ENCODE measurements around the gene ACBD6.

ACBD6 gene

DNA sequence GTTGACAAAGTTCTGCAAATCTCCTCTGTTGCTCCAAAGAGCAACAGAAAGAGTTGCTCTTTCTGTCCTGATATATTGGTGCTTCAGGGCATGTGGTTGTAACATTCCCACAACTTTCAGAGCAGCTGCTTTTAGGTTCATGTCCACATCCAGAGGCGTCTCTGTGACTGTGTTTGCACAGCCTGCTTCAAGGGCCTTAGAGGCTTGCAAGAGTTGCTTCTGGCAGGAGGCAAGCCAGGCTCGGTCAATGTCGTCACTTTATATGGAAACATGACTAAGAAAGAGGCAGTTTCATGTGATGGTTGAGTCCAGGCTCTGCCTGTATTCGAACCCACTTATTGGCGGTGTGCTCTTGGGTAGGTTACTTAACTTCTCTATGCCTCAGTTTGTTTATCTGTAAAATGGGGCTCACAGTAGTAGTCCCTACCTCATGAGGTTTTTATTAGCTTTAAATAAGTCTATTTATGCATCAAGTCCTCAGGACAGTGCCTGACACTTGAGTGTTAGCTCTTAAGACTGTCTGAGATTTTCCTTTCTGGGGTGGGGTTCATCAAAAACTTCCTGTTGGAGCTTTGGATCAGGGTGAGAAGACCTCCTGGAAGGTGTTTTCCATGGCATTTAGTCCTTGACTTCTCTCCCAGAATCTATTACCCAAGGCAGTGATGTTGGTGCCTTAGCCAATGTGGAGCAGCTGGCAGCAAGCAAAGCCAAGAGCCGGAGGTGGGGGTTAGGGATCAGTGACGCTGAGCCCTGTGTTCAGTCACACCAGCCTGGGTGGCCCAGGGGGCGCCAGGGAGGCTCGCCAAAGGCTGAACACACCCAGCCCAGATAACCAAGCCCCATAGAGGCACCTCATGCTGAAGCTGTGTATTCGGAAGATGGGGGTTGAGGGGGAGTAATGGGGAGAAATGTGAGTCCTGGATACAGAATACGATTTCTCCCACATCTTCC is 253.4 kb downstream of the ACBD6 start:
- Histone ChIP-seq H3K9me3 (ENCODE audit: low read depth, low read length) (no peaks in the 10 kb centered on the region), H3K27ac (no peak overlapping the region), H3K9ac (ENCODE audit: insufficient read length) (no peak overlapping the region), H3K4me3 (no peak overlapping the region), H3K36me3 (ENCODE audit: insufficient read depth, low read length) (no peaks in the 10 kb centered on the region)
- TF ChIP-seq EZH2 (IDR thresholded peaks at IDR 0.05) = no peak
- DNase-seq (ENCODE audit: low read depth, low spot score) = no peak

DNA sequence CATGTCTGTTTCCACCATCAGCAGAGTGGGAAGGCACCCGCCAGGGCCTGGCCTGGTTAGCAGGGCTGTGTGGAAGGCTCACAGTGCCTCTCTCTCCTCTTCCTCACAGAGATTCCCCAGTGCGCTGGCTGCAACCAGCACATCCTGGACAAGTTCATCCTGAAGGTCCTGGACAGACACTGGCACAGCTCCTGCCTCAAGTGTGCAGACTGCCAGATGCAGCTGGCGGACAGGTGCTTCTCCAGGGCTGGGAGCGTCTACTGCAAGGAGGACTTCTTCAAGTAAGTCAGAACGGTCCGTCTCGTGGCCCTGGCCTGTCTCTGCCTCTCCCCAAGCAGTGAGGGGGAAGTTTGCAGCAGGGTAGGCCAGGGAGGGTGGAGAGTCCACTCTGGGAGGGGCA is 254.2 kb downstream of the ACBD6 start:
- Histone ChIP-seq H3K4me3 (no peak overlapping the region), H3K27ac (no peak overlapping the region), H3K9ac (ENCODE audit: insufficient read length) (no peak overlapping the region), H3K36me3 (ENCODE audit: insufficient read depth, low read length) (no peaks in the 10 kb centered on the region), H3K9me3 (ENCODE audit: low read depth, low read length) (no peaks in the 10 kb centered on the region)
- no peak for TF ChIP-seq EZH2 (IDR thresholded peaks at IDR 0.05)
- TF ChIP-seq FOXP2 (optimal IDR thresholded peaks at IDR 0.05; ENCODE audit: control extremely low read depth, extremely low read length, insufficient read depth) = no peak
- no peak for TF ChIP-seq POLR2AphosphoS5 (IDR thresholded peaks at IDR 0.05; ENCODE audit: borderline replicate concordance, low read depth, low read length)
- no peak for DNase-seq (ENCODE audit: low read depth, low spot score)

- Histone ChIP-seq H3K9me3 (ENCODE audit: low read depth, low read length) (no peaks in the 10 kb centered on the region), H3K9ac (ENCODE audit: insufficient read length) (no peak overlapping the region), H3K27ac (no peak overlapping the region), H3K4me3 (no peak overlapping the region), H3K36me3 (ENCODE audit: insufficient read depth, low read length) (no peaks in the 10 kb centered on the region)
- TF ChIP-seq EZH2 (IDR thresholded peaks at IDR 0.05) (no peak), FOXP2 (optimal IDR thresholded peaks at IDR 0.05; ENCODE audit: control extremely low read depth, extremely low read length, insufficient read depth) (no peak), POLR2AphosphoS5 (IDR thresholded peaks at IDR 0.05; ENCODE audit: borderline replicate concordance, low read depth, low read length) (no peak)
- DNase-seq (ENCODE audit: low read depth, low spot score) = no peak
Observed at GRCh38 chr1:180247580-180247979, 254.8 kb downstream of the ACBD6 start.

DNA sequence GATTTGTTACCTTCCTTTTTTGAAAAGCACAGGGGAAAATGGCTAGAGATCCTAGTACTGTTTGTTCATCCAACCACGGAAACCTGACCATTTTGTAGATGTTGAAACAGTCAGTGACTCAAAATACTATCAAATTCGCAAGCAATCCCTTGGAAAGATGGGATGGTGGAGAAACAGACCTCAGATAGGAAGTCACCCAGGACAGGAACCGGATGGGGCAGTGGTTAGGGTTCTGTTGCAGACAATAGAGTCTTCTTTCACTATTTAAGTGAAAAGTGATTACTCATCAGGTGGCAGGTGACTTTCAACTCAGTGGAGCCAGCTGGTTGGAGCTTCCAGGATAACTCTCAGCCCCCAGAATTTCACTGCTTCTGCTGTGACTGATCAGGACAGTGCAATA is 255.3 kb downstream of the ACBD6 start:
- no peak for DNase-seq (ENCODE audit: low read depth, low spot score)

DNA sequence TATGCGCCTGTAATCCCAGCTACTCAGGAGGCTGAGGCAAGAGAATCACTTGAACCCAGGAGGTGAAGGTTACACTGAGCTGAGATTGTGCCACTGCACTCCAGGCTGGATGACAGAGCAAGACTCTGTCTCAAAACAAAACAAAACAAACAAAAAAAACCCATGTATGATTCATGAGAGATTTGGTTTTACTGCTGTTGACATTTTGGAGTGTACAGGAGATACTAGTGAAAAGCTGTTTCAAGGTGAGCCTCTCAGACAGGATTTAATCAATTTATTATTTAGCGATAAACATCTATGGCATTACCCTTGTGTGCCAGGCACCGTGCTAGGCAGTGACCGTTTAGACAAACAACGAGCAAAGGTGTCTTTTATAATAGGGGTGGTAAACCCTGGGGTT is 255.8 kb downstream of the ACBD6 start:
- no peak overlapping the region for H3K4me3 ChIP-seq
- H3K27ac ChIP-seq = no peak overlapping the region
- no peak for DNase-seq (ENCODE audit: low read depth, low spot score)
- no peaks in the 10 kb centered on the region for H3K36me3 ChIP-seq (ENCODE audit: insufficient read depth, low read length)
- TF ChIP-seq EZH2 (IDR thresholded peaks at IDR 0.05) = no peak
- TF ChIP-seq FOXP2 (optimal IDR thresholded peaks at IDR 0.05; ENCODE audit: control extremely low read depth, extremely low read length, insufficient read depth) = no peak
- no peak for TF ChIP-seq POLR2AphosphoS5 (IDR thresholded peaks at IDR 0.05; ENCODE audit: borderline replicate concordance, low read depth, low read length)
- H3K9ac ChIP-seq (ENCODE audit: insufficient read length) = no peak overlapping the region
- no peaks in the 10 kb centered on the region for H3K9me3 ChIP-seq (ENCODE audit: low read depth, low read length)

More for the DNA sequence above, 255.3 kb downstream of the ACBD6 start:
- Histone ChIP-seq H3K9me3 (ENCODE audit: low read depth, low read length) (no peaks in the 10 kb centered on the region), H3K27ac (no peak overlapping the region), H3K9ac (ENCODE audit: insufficient read length) (no peak overlapping the region), H3K4me3 (no peak overlapping the region), H3K36me3 (ENCODE audit: insufficient read depth, low read length) (no peaks in the 10 kb centered on the region)
- no peak for TF ChIP-seq FOXP2 (optimal IDR thresholded peaks at IDR 0.05; ENCODE audit: control extremely low read depth, extremely low read length, insufficient read depth)
- no peak for TF ChIP-seq POLR2AphosphoS5 (IDR thresholded peaks at IDR 0.05; ENCODE audit: borderline replicate concordance, low read depth, low read length)
- no peak for TF ChIP-seq EZH2 (IDR thresholded peaks at IDR 0.05)

GRCh38 chr1:180244840-180245239 is 257.5 kb downstream of the ACBD6 start:
- no peaks in the 10 kb centered on the region for H3K36me3 ChIP-seq (ENCODE audit: insufficient read depth, low read length)
- no peak overlapping the region for H3K27ac ChIP-seq
- H3K9me3 ChIP-seq (ENCODE audit: low read depth, low read length) = no peaks in the 10 kb centered on the region
- no peak overlapping the region for H3K4me3 ChIP-seq
- H3K9ac ChIP-seq (ENCODE audit: insufficient read length) = no peak overlapping the region
- no peak for DNase-seq (ENCODE audit: low read depth, low spot score)
- no peak for TF ChIP-seq FOXP2 (optimal IDR thresholded peaks at IDR 0.05; ENCODE audit: control extremely low read depth, extremely low read length, insufficient read depth)
- TF ChIP-seq EZH2 (IDR thresholded peaks at IDR 0.05) = no peak
- TF ChIP-seq POLR2AphosphoS5 (IDR thresholded peaks at IDR 0.05; ENCODE audit: borderline replicate concordance, low read depth, low read length) = no peak

GRCh38 chr1:180243517-180244221 is 258.7 kb downstream of the ACBD6 start:
- TF ChIP-seq FOXP2 (optimal IDR thresholded peaks at IDR 0.05; ENCODE audit: control extremely low read depth, extremely low read length, insufficient read depth) = no peak
- no peak for TF ChIP-seq EZH2 (IDR thresholded peaks at IDR 0.05)
- no peak for TF ChIP-seq POLR2AphosphoS5 (IDR thresholded peaks at IDR 0.05; ENCODE audit: borderline replicate concordance, low read depth, low read length)
- DNase-seq (ENCODE audit: low read depth, low spot score) = no peak

GRCh38 chr1:180241716-180242544 is 260.4 kb downstream of the ACBD6 start:
- no peak for DNase-seq (ENCODE audit: low read depth, low spot score)

More at GRCh38 chr1:180243517-180244221, 258.7 kb downstream of the ACBD6 start:
- H3K4me3 ChIP-seq = no peak overlapping the region
- H3K36me3 ChIP-seq (ENCODE audit: insufficient read depth, low read length) = no peaks in the 10 kb centered on the region
- no peaks in the 10 kb centered on the region for H3K9me3 ChIP-seq (ENCODE audit: low read depth, low read length)
- H3K27ac ChIP-seq = no peak overlapping the region
- no peak overlapping the region for H3K9ac ChIP-seq (ENCODE audit: insufficient read length)

More at GRCh38 chr1:180241716-180242544, 260.4 kb downstream of the ACBD6 start:
- Histone ChIP-seq H3K9me3 (ENCODE audit: low read depth, low read length) (no peaks in the 10 kb centered on the region), H3K4me3 (no peak overlapping the region), H3K9ac (ENCODE audit: insufficient read length) (no peak overlapping the region), H3K27ac (no peak overlapping the region), H3K36me3 (ENCODE audit: insufficient read depth, low read length) (no peaks in the 10 kb centered on the region)
- no peak for TF ChIP-seq EZH2 (IDR thresholded peaks at IDR 0.05)
- no peak for TF ChIP-seq FOXP2 (optimal IDR thresholded peaks at IDR 0.05; ENCODE audit: control extremely low read depth, extremely low read length, insufficient read depth)
- TF ChIP-seq POLR2AphosphoS5 (IDR thresholded peaks at IDR 0.05; ENCODE audit: borderline replicate concordance, low read depth, low read length) = no peak
